GM12878 (cell line): ENCODE data around the gene TMEM236. TPM values are rescaled to one million over a fixed set of nuclear protein-coding genes. Genes with fewer than 3 reads are reported as not detected.

Source experiments
- ATAC-seq: fragments of 200-7000 bp; cut with Tn5 transposase; 3 replicates; pipeline ENCODE4 v1.9.1; 2020; ENCODE audit warnings: mild to moderate bottlenecking, moderate library complexity
- BruUV-seq: library from RNA; stranded (reverse); fragments of 400-500 nt; replicated peaks from 2 replicates; lab custom pipeline; 2021; lab: Mats Ljungman, UMichigan
- CTCF ChIA-PET: fragments of 300-600 bp; sonication (Branson Sonifier 250); formaldehyde crosslinking; extraction: SDS; loops from one replicate; lab custom pipeline; 2021; ENCODE audit warnings: inconsistent platforms; lab: Yijun Ruan, JAX
- POLR2A ChIA-PET: fragments of 350-600 bp; formaldehyde crosslinking; extraction: SDS; loops from one replicate; lab custom pipeline; 2021; ENCODE audit warnings: inconsistent platforms; lab: Charles Lee
- RAD21 ChIA-PET: fragments of 300-600 bp; sonication (Branson Sonifier 250); formaldehyde crosslinking; loops from one replicate; lab custom pipeline; 2023; ENCODE audit warnings: antibody characterized with exemption; ENCODE audit not compliant: unreplicated experiment; lab: Charles Lee
- SMC1A ChIA-PET: fragments of 300-600 bp; sonication (Branson Sonifier 250); formaldehyde crosslinking; loops from one replicate; lab custom pipeline; 2023; ENCODE audit not compliant: unreplicated experiment, uncharacterized antibody; lab: Charles Lee
- DNase-seq: peaks from one replicate; pipeline ENCODE4 v3.0.0-alpha.2; 2011; ENCODE audit warnings: low read depth, low spot score
- FAIRE-seq: peaks from 3 replicates; lab custom pipeline; 2011; peaks lifted over from hg19 to GRCh38; lab: Jason Lieb, UNC
- H2AFZ ChIP-seq: 2 replicates; pipeline ENCODE4 v1.6.0; 2011; ENCODE audit warnings: low read depth, low read length, control low read depth; ENCODE audit not compliant: control insufficient read depth
- H3K27ac ChIP-seq: 2 replicates; pipeline ENCODE4 v1.5.1; 2011; ENCODE audit warnings: control low read depth; ENCODE audit not compliant: control insufficient read depth, insufficient read depth
- H3K27me3 ChIP-seq, 2 experiments: replicated peaks in 1 of 2; 2 replicates each; pipeline versions ENCODE4 v1.6.0 to v1.6.1; 2011; ENCODE audit warnings: low read length in 1 of 2; ENCODE audit not compliant: control insufficient read depth in 2 of 2, insufficient read depth in 2 of 2
- H3K36me3 ChIP-seq, 2 experiments: 2 replicates each; pipeline ENCODE4 v1.5.1; 2011; ENCODE audit warnings: low read length in 1 of 2; ENCODE audit not compliant: control insufficient read depth in 2 of 2, insufficient read depth in 2 of 2
- H3K4me1 ChIP-seq: 2 replicates; pipeline ENCODE4 v1.6.1; 2011; ENCODE audit warnings: mild to moderate bottlenecking, low read length, moderate library complexity, mixed read lengths; ENCODE audit not compliant: control insufficient read depth, insufficient read depth
- H3K4me2 ChIP-seq: 2 replicates; pipeline ENCODE4 v1.6.0; 2011; ENCODE audit warnings: control low read depth; ENCODE audit not compliant: control insufficient read depth, insufficient read depth
- H3K4me3 ChIP-seq: fragments of 200-600 bp; sonication (generic); 2 replicates; pipeline ENCODE4 v1.5.1; 2016
- H3K79me2 ChIP-seq: 2 replicates; pipeline ENCODE4 v1.6.0; 2011; ENCODE audit warnings: low read length; ENCODE audit not compliant: control insufficient read depth, insufficient read depth
- H3K9ac ChIP-seq: 2 replicates; pipeline ENCODE4 v1.8.0; 2011; ENCODE audit warnings: low read length, control low read depth, mixed read lengths; ENCODE audit not compliant: control insufficient read depth, insufficient read depth
- H3K9me3 ChIP-seq: replicated peaks from 3 replicates; pipeline ENCODE4 v1.5.1; 2011; ENCODE audit warnings: mild to moderate bottlenecking, low read length; ENCODE audit not compliant: control insufficient read depth, insufficient read depth
- H4K20me1 ChIP-seq: 2 replicates; pipeline ENCODE4 v1.6.0; 2011; ENCODE audit not compliant: control insufficient read depth, insufficient read depth
- BHLHE40 ChIP-seq, 2 experiments: fragments of 450-650 bp in 1 of 2; IDR thresholded peaks; 2 replicates each; pipeline ENCODE4 v1.6.1; 2011 to 2017; ENCODE audit warnings: low read depth in 2 of 2, borderline replicate concordance in 1 of 2, improper control_type of control experiment in 1 of 2, low read length in 1 of 2, mild to moderate bottlenecking in 1 of 2
- KDM1A ChIP-seq: fragments of 200-600 bp; sonication (generic); IDR thresholded peaks from 2 replicates; pipeline ENCODE4 v1.6.1; 2016; ENCODE audit warnings: borderline replicate concordance
- KLF5 ChIP-seq: fragments of 450-650 bp; IDR thresholded peaks from 2 replicates; pipeline ENCODE4 v1.6.1; 2014; ENCODE audit warnings: mild to moderate bottlenecking; ENCODE audit not compliant: partially characterized antibody
- SIN3A ChIP-seq: IDR thresholded peaks from 2 replicates; pipeline ENCODE4 v1.6.1; 2012; ENCODE audit warnings: low read depth, low read length, improper control_type of control experiment
- SMC3 ChIP-seq: IDR thresholded peaks from 2 replicates; pipeline ENCODE4 v1.6.1; 2011; ENCODE audit warnings: low read length, improper control_type of control experiment, borderline replicate concordance
- ZNF384 ChIP-seq: IDR thresholded peaks from 2 replicates; pipeline ENCODE4 v1.6.1; 2012; ENCODE audit warnings: low read depth, mild to moderate bottlenecking, low read length, improper control_type of control experiment, borderline replicate concordance
- ZSCAN29 ChIP-seq: fragments of 450-650 bp; IDR thresholded peaks from 2 replicates; pipeline ENCODE4 v1.6.1; 2017; ENCODE audit warnings: mild to moderate bottlenecking, moderate library complexity
- whole genome bisulfite sequencing: methylation state at CpG from one replicate; pipeline ENCODE4 v1.1.6; 2016; ENCODE audit warnings: low lambda C conversion rate; ENCODE audit not compliant: insufficient replicate concordance, insufficient coverage; ENCODE audit errors: missing lambda C conversion rate; 5-methylcytosine and 5-hydroxymethylcytosine counted together
- in situ Hi-C: fragments of 300-500 bp; cut with MboI; formaldehyde crosslinking; loops from 9 replicates; pipeline ENCODE4 v1.14.3; 2018; ENCODE audit warnings: mixed read lengths
- intact Hi-C: fragments of 100-400 bp; cut with micrococcal nuclease; formaldehyde crosslinking; loops from one replicate; pipeline ENCODE4 v1.14.2; 2022; ENCODE audit not compliant: unreplicated experiment
- polyA plus RNA-seq, 11 experiments: library from polyadenylated mRNA; depleted of rRNA in 4 of 11; unstranded in 6 of 11; stranded (reverse) in 5 of 11; fragments of >200 nt; fragmentation: Nextera tagmentation in 4 of 11; fragmentation: Illumina TruSeq in 1 of 11; extraction: Ambion mirVana in 4 of 11; extraction: Trizol in 1 of 11; gene quantifications; 1 replicate in 1 of 11; 2 replicates in 10 of 11; pipeline versions ENCODE4 v1.2.1 to v1.2.3, GENCODE V29; 2011 to 2016; ENCODE audit warnings: inconsistent platforms in 2 of 11, missing spikeins in 2 of 11, low read depth in 1 of 11
- total RNA-seq, 4 experiments: library from RNA; depleted of rRNA in 3 of 4; stranded (reverse); fragments of >200 nt in 3 of 4; fragmentation: Illumina TruSeq in 1 of 4; extraction: Trizol in 1 of 4; gene quantifications; 2 replicates each; pipeline versions ENCODE4 v1.2.1 to v1.2.3, GENCODE V29; 2013 to 2021
- TF ChIP-seq, protein P1 (sequence below): IDR thresholded peaks from 2 replicates; pipeline ENCODE4 v1.6.1; 2012; ENCODE audit warnings: improper control_type of control experiment, low read depth, low read length; ENCODE audit not compliant: insufficient replicate concordance
- TF ChIP-seq, protein P2 (sequence below): fragments of 450-650 bp; formaldehyde crosslinking; IDR thresholded peaks from 2 replicates; pipeline ENCODE4 v1.4.0; 2022; ENCODE audit warnings: mild to moderate bottlenecking, moderate library complexity

TMEM236 gene
- total and polyA plus RNA-seq, 10 of the 15 experiments (the other 5 are each of a cell fraction or from before 2014, with no cell fraction given), result 0.03 TPM; not detected in 9

DNA sequence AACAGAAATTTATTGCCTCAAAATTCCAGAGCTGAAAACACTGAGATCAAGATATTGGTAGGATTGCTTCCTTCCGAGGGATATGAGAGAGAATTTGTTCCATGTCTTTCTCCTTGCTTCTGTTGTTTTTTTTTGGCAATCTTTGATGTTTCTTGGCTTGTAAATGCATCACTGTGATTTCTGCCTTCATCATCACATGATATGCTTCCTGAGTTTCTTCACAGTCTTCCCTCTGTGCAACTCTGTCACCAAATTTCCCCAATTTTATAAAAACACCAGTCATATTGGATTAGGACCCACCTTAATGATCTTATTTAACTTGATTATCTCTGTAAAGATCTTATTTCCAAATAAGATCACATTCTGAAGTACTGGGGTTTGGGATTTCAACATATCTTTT lies 14.7 kb downstream of the TMEM236 start:
- FAIRE-seq (no peak), DNase-seq (no peak), ATAC-seq (no peak)
- Histone ChIP-seq H3K79me2 (no peaks in the 10 kb centered on the region), H3K4me3 (no peak overlapping the region), H2AFZ (no peak overlapping the region), H3K27me3 (no peaks in the 10 kb centered on the region), H3K9me3 (no peaks in the 10 kb centered on the region), H3K4me1 (no peaks in the 10 kb centered on the region), H3K36me3 (no peaks in the 10 kb centered on the region), H3K9ac (no peak overlapping the region), H4K20me1 (no peaks in the 10 kb centered on the region), H3K4me2 (no peak overlapping the region), H3K27ac (no peak overlapping the region)
- CTCF ChIA-PET, result interaction anchor here (0.9 to 1.8 kb wide), 2 partner anchors 10 to 22 kb away, joined by 3 to 4 read pairs; no protein-coding TSS in a partner anchor
- intact Hi-C loops, result no loop called here
- SMC1A ChIA-PET, result no interaction called here
- TF ChIP-seq, protein P1, sequence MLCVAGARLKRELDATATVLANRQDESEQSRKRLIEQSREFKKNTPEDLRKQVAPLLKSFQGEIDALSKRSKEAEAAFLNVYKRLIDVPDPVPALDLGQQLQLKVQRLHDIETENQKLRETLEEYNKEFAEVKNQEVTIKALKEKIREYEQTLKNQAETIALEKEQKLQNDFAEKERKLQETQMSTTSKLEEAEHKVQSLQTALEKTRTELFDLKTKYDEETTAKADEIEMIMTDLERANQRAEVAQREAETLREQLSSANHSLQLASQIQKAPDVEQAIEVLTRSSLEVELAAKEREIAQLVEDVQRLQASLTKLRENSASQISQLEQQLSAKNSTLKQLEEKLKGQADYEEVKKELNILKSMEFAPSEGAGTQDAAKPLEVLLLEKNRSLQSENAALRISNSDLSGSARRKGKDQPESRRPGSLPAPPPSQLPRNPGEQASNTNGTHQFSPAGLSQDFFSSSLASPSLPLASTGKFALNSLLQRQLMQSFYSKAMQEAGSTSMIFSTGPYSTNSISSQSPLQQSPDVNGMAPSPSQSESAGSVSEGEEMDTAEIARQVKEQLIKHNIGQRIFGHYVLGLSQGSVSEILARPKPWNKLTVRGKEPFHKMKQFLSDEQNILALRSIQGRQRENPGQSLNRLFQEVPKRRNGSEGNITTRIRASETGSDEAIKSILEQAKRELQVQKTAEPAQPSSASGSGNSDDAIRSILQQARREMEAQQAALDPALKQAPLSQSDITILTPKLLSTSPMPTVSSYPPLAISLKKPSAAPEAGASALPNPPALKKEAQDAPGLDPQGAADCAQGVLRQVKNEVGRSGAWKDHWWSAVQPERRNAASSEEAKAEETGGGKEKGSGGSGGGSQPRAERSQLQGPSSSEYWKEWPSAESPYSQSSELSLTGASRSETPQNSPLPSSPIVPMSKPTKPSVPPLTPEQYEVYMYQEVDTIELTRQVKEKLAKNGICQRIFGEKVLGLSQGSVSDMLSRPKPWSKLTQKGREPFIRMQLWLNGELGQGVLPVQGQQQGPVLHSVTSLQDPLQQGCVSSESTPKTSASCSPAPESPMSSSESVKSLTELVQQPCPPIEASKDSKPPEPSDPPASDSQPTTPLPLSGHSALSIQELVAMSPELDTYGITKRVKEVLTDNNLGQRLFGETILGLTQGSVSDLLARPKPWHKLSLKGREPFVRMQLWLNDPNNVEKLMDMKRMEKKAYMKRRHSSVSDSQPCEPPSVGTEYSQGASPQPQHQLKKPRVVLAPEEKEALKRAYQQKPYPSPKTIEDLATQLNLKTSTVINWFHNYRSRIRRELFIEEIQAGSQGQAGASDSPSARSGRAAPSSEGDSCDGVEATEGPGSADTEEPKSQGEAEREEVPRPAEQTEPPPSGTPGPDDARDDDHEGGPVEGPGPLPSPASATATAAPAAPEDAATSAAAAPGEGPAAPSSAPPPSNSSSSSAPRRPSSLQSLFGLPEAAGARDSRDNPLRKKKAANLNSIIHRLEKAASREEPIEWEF, result no peak
- TF ChIP-seq BHLHE40 (IDR thresholded peaks at IDR 0.05; ENCODE audit: borderline replicate concordance in 1 of 2, low read depth in 2 of 2, low read length in 1 of 2) (no peak), ZSCAN29 (no peak), KLF5 (no peak), KDM1A (no peak), ZNF384 (no peak), SIN3A (no peak), SMC3 (no peak)
- TF ChIP-seq, protein P2, sequence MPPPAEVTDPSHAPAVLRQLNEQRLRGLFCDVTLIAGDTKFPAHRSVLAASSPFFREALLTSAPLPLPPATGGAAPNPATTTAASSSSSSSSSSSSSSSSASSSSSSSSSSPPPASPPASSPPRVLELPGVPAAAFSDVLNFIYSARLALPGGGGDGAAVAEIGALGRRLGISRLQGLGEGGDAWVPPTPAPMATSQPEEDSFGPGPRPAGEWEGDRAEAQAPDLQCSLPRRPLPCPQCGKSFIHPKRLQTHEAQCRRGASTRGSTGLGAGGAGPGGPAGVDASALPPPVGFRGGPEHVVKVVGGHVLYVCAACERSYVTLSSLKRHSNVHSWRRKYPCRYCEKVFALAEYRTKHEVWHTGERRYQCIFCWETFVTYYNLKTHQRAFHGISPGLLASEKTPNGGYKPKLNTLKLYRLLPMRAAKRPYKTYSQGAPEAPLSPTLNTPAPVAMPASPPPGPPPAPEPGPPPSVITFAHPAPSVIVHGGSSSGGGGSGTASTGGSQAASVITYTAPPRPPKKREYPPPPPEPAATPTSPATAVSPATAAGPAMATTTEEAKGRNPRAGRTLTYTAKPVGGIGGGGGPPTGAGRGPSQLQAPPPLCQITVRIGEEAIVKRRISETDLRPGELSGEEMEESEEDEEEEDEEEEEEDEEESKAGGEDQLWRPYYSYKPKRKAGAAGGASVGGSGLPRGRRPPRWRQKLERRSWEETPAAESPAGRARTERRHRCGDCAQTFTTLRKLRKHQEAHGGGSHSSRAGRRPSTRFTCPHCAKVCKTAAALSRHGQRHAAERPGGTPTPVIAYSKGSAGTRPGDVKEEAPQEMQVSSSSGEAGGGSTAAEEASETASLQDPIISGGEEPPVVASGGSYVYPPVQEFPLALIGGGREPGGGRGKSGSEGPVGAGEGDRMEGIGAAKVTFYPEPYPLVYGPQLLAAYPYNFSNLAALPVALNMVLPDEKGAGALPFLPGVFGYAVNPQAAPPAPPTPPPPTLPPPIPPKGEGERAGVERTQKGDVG (CRISPR knock-in tag), result no peak
- RAD21 ChIA-PET, result no interaction called here
- no TSS peak for BruUV-seq
- in situ Hi-C loops, result no loop called here
- POLR2A ChIA-PET, result no interaction called here
- 44% methylated on average over 1 of the region's 1 CpG for WGBS
